ENCODE data around the gene CRACDL. TPM values are rescaled to one million over a fixed set of nuclear protein-coding genes. Genes with fewer than 3 reads are reported as not detected.
A peak's percentile ranks its signal among the peaks of the same experiment; 100 is the strongest.

The CRACDL gene
- total RNA-seq, 1 experiment from 2014 or later = 3.1 TPM

- DNase-seq (ENCODE audit: low spot score) = no peak
These were observed 111.0 kb downstream of the CRACDL start for GRCh38 chr2:98825020-98825350.

- DNase-seq (ENCODE audit: low spot score) = no peak
These were observed 111.6 kb downstream of the CRACDL start for GRCh38 chr2:98824256-98825019.

GRCh38 chr2:98823196-98824170 lies 112.5 kb downstream of the CRACDL start:
- no peak for DNase-seq (ENCODE audit: low spot score)

- no peak for DNase-seq (ENCODE audit: low spot score)
These were observed 113.5 kb downstream of the CRACDL start for GRCh38 chr2:98822301-98823164.

- no peak for DNase-seq (ENCODE audit: low spot score)
These were observed 114.3 kb downstream of the CRACDL start for GRCh38 chr2:98821629-98822135.

- DNase-seq (ENCODE audit: low spot score) = no peak
These were observed 116.7 kb downstream of the CRACDL start for GRCh38 chr2:98819231-98819766.

- no peak for DNase-seq (ENCODE audit: low spot score)
These were observed 117.9 kb downstream of the CRACDL start for GRCh38 chr2:98818164-98818563.

- no peak for DNase-seq (ENCODE audit: low spot score)
These were observed 119.7 kb downstream of the CRACDL start for GRCh38 chr2:98816281-98816680.

- no peak for DNase-seq (ENCODE audit: low spot score)
These were observed 120.2 kb downstream of the CRACDL start for GRCh38 chr2:98815795-98816194.

- no peak for DNase-seq (ENCODE audit: low spot score)
These were observed 124.3 kb downstream of the CRACDL start for GRCh38 chr2:98811766-98812165.

GRCh38 chr2:98810588-98810928 lies 125.5 kb downstream of the CRACDL start:
- DNase-seq (ENCODE audit: low spot score) = no peak

- no peak for DNase-seq (ENCODE audit: low spot score)
These were observed 126.0 kb downstream of the CRACDL start for GRCh38 chr2:98809878-98810587.

GRCh38 chr2:98809116-98809515 lies 126.9 kb downstream of the CRACDL start:
- no peak for DNase-seq (ENCODE audit: low spot score)

GRCh38 chr2:98808546-98808945 lies 127.5 kb downstream of the CRACDL start:
- no peak for DNase-seq (ENCODE audit: low spot score)

- no peak for DNase-seq (ENCODE audit: low spot score)
These were observed 128.1 kb downstream of the CRACDL start for GRCh38 chr2:98807929-98808328.

GRCh38 chr2:98807221-98807620 lies 128.8 kb downstream of the CRACDL start:
- DNase-seq (ENCODE audit: low spot score) = peak; percentile 14

- DNase-seq (ENCODE audit: low spot score) = peak; percentile 93
These were observed 129.8 kb downstream of the CRACDL start for GRCh38 chr2:98806236-98806697.

- peak; percentile 49 for DNase-seq (ENCODE audit: low spot score)
These were observed 130.4 kb downstream of the CRACDL start for GRCh38 chr2:98805412-98806171.

- DNase-seq (ENCODE audit: low spot score) = no peak
These were observed 131.3 kb downstream of the CRACDL start for GRCh38 chr2:98804736-98805135.

GRCh38 chr2:98804265-98804650 lies 131.8 kb downstream of the CRACDL start:
- DNase-seq (ENCODE audit: low spot score) = no peak

All from A172 (cell line).